ENCODE results near the gene THRB. TPM values are rescaled to one million over a fixed set of nuclear protein-coding genes. Genes with fewer than 3 reads are reported as not detected.

Gene THRB
- total and polyA plus RNA-seq, 9 of the 15 experiments (the other 6 are each of a cell fraction or from before 2014, with no cell fraction given), result 1.7 to 14.9 (median 6.9) TPM

- peak; percentile 48; the same call in 1 of the 2 replicates for TF ChIP-seq RAD51 (IDR thresholded peaks at IDR 0.05; ENCODE audit: borderline replicate concordance, low read depth)
- TF ChIP-seq MAFF (IDR thresholded peaks at IDR 0.05; ENCODE audit: low read length), result no peak
- peak; percentile 99 for TF ChIP-seq SMAD4 (CRISPR knock-in tag; conservative IDR thresholded peaks at IDR 0.05)
- peak in 1 of 2 experiments; percentile 66; a peak in 1 of 4 replicates for TF ChIP-seq TEAD1 (CRISPR knock-in tag; IDR thresholded peaks at IDR 0.05)
- TF ChIP-seq PURB (CRISPR knock-in tag; IDR thresholded peaks at IDR 0.05; ENCODE audit: low read depth), result no peak
- TF ChIP-seq ZNF766 (CRISPR knock-in tag; conservative IDR thresholded peaks at IDR 0.05), result no peak
- TF ChIP-seq ZNF282 (CRISPR knock-in tag; IDR thresholded peaks at IDR 0.05), result no peak
- no peak for TF ChIP-seq KDM5B (IDR thresholded peaks at IDR 0.05; ENCODE audit: insufficient replicate concordance, low read depth, low read length)
- peak; percentile 88 for TF ChIP-seq PML (IDR thresholded peaks at IDR 0.05; ENCODE audit: low read length)
These were observed 191.4 kb downstream of the THRB start (continued) for GRCh38 chr3:24303057-24303754.

GRCh38 chr3:24302396-24302795 lies 192.3 kb downstream of the THRB start:
- Histone ChIP-seq H3K4me3 (no peak overlapping the region), H3K9me1 (ENCODE audit: control insufficient read depth, insufficient read depth, low read length) (no peaks in the 10 kb centered on the region), H3K9ac (ENCODE audit: insufficient read depth in 1 of 2, low read depth in 2 of 2, low read length in 2 of 2) (no peak overlapping the region), H3K4me2 (ENCODE audit: insufficient read depth, low read length) (no peak overlapping the region), H2AFZ (ENCODE audit: low read depth, low read length) (no peak overlapping the region), H3K27me3 (ENCODE audit: control insufficient read depth in 2 of 2, insufficient read depth in 2 of 2, low read length in 2 of 2) (no peaks in the 10 kb centered on the region), H4K20me1 (replicated peaks; ENCODE audit: control insufficient read depth, insufficient read depth, low read length) (no peaks in the 10 kb centered on the region), H3K27ac (ENCODE audit: extremely low read depth, low read depth, low read length) (no peak overlapping the region), H3K4me1 (replicated peaks in 1 of 2; ENCODE audit: control insufficient read depth in 2 of 2, insufficient read depth in 2 of 2, low read length in 2 of 2) (peaks cover 13 to 18% of the 10 kb centered on the region in 2 experiments), H3K36me3 (ENCODE audit: control insufficient read depth, insufficient read depth, low read length) (no peaks in the 10 kb centered on the region; the same call in 2 of the 3 replicates), H3K79me2 (ENCODE audit: control insufficient read depth, insufficient read depth, low read length) (no peaks in the 10 kb centered on the region), H3K9me3 (replicated peaks; ENCODE audit: control insufficient read depth, insufficient read depth, low read depth, low read length) (no peaks in the 10 kb centered on the region)
- ChIA-PET CTCF (ENCODE audit: low intra/inter-chr PET ratio) (no interaction called here), POLR2A (no interaction called here)
- in situ Hi-C loops (cut with MboI) (no loop called here), intact Hi-C loops (cut with micrococcal nuclease) (no loop called here)
- BruUV-seq (replicated peaks), result no TSS peak
- TF ChIP-seq COPS2 (conservative IDR thresholded peaks at IDR 0.05), result no peak
- ATAC-seq (no peak), FAIRE-seq (no peak), DNase-seq (ENCODE audit: extremely low read depth in 1 of 4, low spot score in 3 of 4) (no peak)
- 48% methylated on average over 2 of the region's 2 CpGs for WGBS (ENCODE audit: insufficient coverage, low coverage, missing lambda C conversion rate)

All from K562 (cell line).